ENCODE data around the gene MAML2. TPM values are rescaled to one million over a fixed set of nuclear protein-coding genes. Genes with fewer than 3 reads are reported as not detected.

The MAML2 gene
- total RNA-seq, 1 experiment from 2014 or later = 28.3 TPM

GRCh38 chr11:96021901-96022650 is 320.9 kb downstream of the MAML2 start:
- no peak overlapping the region for H3K27ac ChIP-seq
- H3K4me3 ChIP-seq = no peak overlapping the region
- no peaks in the 10 kb centered on the region for H3K27me3 ChIP-seq (ENCODE audit: insufficient read depth, low read depth)
- POLR2A ChIA-PET (ENCODE audit: unreplicated experiment) = no interaction called here
- no peak overlapping the region for H2AFZ ChIP-seq
- no peaks in the 10 kb centered on the region for H3K9me3 ChIP-seq (ENCODE audit: insufficient read depth, low read depth)
- 0 out of 2 replicates have a peak, but pooled peaks cover 16% of the 10 kb centered on the region for H3K79me2 ChIP-seq (ENCODE audit: low read depth)
- H3K36me3 ChIP-seq (ENCODE audit: low read depth) = no peaks in the 10 kb centered on the region
- no peaks in the 10 kb centered on the region for H3F3A ChIP-seq (ENCODE audit: insufficient read depth, low read depth)
- intact Hi-C loops (cut with micrococcal nuclease; ENCODE audit: unreplicated experiment) = no loop called here
- CTCF ChIA-PET = no interaction called here
- no TSS peak for BruUV-seq (replicated peaks)
- H3K9me2 ChIP-seq (ENCODE audit: insufficient read depth) = no peaks in the 10 kb centered on the region
- no peaks in the 10 kb centered on the region for H4K20me1 ChIP-seq (ENCODE audit: insufficient read depth)
- no peak overlapping the region for H3K4me2 ChIP-seq
- no peak for DNase-seq
- TF ChIP-seq CTCF (conservative IDR thresholded peaks at IDR 0.05) (no peak), EZH2 (IDR thresholded peaks at IDR 0.05; ENCODE audit: low read depth) (no peak)
- H3K4me1 ChIP-seq (replicated peaks; ENCODE audit: insufficient read depth) = no peaks in the 10 kb centered on the region

- DNase-seq = no peak
- Histone ChIP-seq H2AFZ (no peak overlapping the region), H3K4me2 (no peak overlapping the region), H3K4me3 (no peak overlapping the region), H3K27ac (no peak overlapping the region), H3K27me3 (ENCODE audit: insufficient read depth, low read depth) (no peaks in the 10 kb centered on the region), H3K4me1 (replicated peaks; ENCODE audit: insufficient read depth) (peaks cover 10% of the 10 kb centered on the region), H4K20me1 (ENCODE audit: insufficient read depth) (no peaks in the 10 kb centered on the region), H3K9me3 (ENCODE audit: insufficient read depth, low read depth) (no peaks in the 10 kb centered on the region), H3K79me2 (ENCODE audit: low read depth) (peaks cover 11% of the 10 kb centered on the region; the same call in 1 of the 2 replicates), H3F3A (ENCODE audit: insufficient read depth, low read depth) (0 out of 2 replicates have a peak, but pooled peaks cover 2% of the 10 kb centered on the region), H3K36me3 (ENCODE audit: low read depth) (no peaks in the 10 kb centered on the region; the same call in 1 of the 2 replicates), H3K9me2 (ENCODE audit: insufficient read depth) (no peaks in the 10 kb centered on the region)
- intact Hi-C loops (cut with micrococcal nuclease; ENCODE audit: unreplicated experiment) = no loop called here
- no TSS peak for BruUV-seq (replicated peaks)
- CTCF ChIA-PET = no interaction called here
- POLR2A ChIA-PET (ENCODE audit: unreplicated experiment) = no interaction called here
- TF ChIP-seq CTCF (conservative IDR thresholded peaks at IDR 0.05) (no peak), EZH2 (IDR thresholded peaks at IDR 0.05; ENCODE audit: low read depth) (no peak)
Observed at GRCh38 chr11:96019810-96020747, 322.9 kb downstream of the MAML2 start.

GRCh38 chr11:96019281-96019680 is 323.7 kb downstream of the MAML2 start:
- ChIA-PET CTCF (interaction anchor here (0.7 kb wide), 1 partner anchor 323 kb away, joined by 3 read pairs; the partner anchor contains the start of gene MAML2), POLR2A (ENCODE audit: unreplicated experiment) (no interaction called here)
- H3K4me3 ChIP-seq = no peak overlapping the region
- peaks cover 19% of the 10 kb centered on the region; the same call in 1 of the 2 replicates for H3K79me2 ChIP-seq (ENCODE audit: low read depth)
- TF ChIP-seq CTCF (conservative IDR thresholded peaks at IDR 0.05) (no peak), EZH2 (IDR thresholded peaks at IDR 0.05; ENCODE audit: low read depth) (no peak)
- H4K20me1 ChIP-seq (ENCODE audit: insufficient read depth) = no peaks in the 10 kb centered on the region
- no peak overlapping the region for H3K4me2 ChIP-seq
- intact Hi-C loops (cut with micrococcal nuclease; ENCODE audit: unreplicated experiment) = no loop called here
- DNase-seq = no peak
- no peak overlapping the region for H3K27ac ChIP-seq
- no TSS peak for BruUV-seq (replicated peaks)
- no peaks in the 10 kb centered on the region; the same call in 1 of the 2 replicates for H3K36me3 ChIP-seq (ENCODE audit: low read depth)
- H3K9me2 ChIP-seq (ENCODE audit: insufficient read depth) = no peaks in the 10 kb centered on the region
- H3K4me1 ChIP-seq (replicated peaks; ENCODE audit: insufficient read depth) = peaks cover 18% of the 10 kb centered on the region
- H2AFZ ChIP-seq = no peak overlapping the region
- H3K9me3 ChIP-seq (ENCODE audit: insufficient read depth, low read depth) = no peaks in the 10 kb centered on the region
- peaks cover 10% of the 10 kb centered on the region; the same call in 1 of the 2 replicates for H3F3A ChIP-seq (ENCODE audit: insufficient read depth, low read depth)
- H3K27me3 ChIP-seq (ENCODE audit: insufficient read depth, low read depth) = no peaks in the 10 kb centered on the region

Data from PC-9 (cell line).